CD8-positive, alpha-beta memory T cell (primary cell): ENCODE measurements around the gene THRB. TPM values are rescaled to one million over a fixed set of nuclear protein-coding genes. Genes with fewer than 3 reads are reported as not detected.

Experiments used
- CTCF ChIA-PET: fragments of 350-600 bp; sonication (Branson Sonifier 250); formaldehyde crosslinking; loops from one replicate; lab custom pipeline; 2021; ENCODE audit warnings: antibody characterized with exemption; lab: Charles Lee
- POLR2A ChIA-PET: fragments of 350-600 bp; sonication (Branson Sonifier 250); formaldehyde crosslinking; loops from one replicate; lab custom pipeline; 2021; ENCODE audit warnings: antibody characterized with exemption; lab: Charles Lee
- DNase-seq, 5 donors: peaks; one replicate each; pipeline versions ENCODE4 v3.0.0 to v3.0.0-alpha.2; 2020 to 2022; ENCODE audit warnings: mixed read lengths in 1 of 5
- H3K27ac ChIP-seq: one replicate; pipeline ENCODE4 v1.7.0; 2013; ENCODE audit warnings: low read depth, mild to moderate bottlenecking, low read length, moderate library complexity
- H3K27me3 ChIP-seq: 2 replicates; pipeline ENCODE4 v1.7.0; 2013; ENCODE audit warnings: low read length, mild to moderate bottlenecking; ENCODE audit not compliant: insufficient read depth, poor library complexity, severe bottlenecking
- H3K36me3 ChIP-seq: 2 replicates; pipeline ENCODE4 v1.7.0; 2013; ENCODE audit warnings: mild to moderate bottlenecking, low read length, moderate library complexity; ENCODE audit not compliant: insufficient read depth
- H3K4me1 ChIP-seq: 2 replicates; pipeline ENCODE4 v1.7.0; 2013; ENCODE audit warnings: mild to moderate bottlenecking, low read length, moderate library complexity; ENCODE audit not compliant: insufficient read depth
- H3K4me3 ChIP-seq: 2 replicates; pipeline ENCODE4 v1.7.0; 2013; ENCODE audit warnings: mild to moderate bottlenecking, low read length
- H3K9me3 ChIP-seq: 2 replicates; pipeline ENCODE4 v1.7.0; 2013; ENCODE audit warnings: mild to moderate bottlenecking, low read length
- H3K27ac Mint-ChIP-seq, 8 donors: one replicate each; pipeline ENCODE4 v1.8.0; 2020 to 2021; ENCODE audit warnings: mixed read lengths in 8 of 8, mild to moderate bottlenecking in 6 of 8, inconsistent platforms in 3 of 8, moderate library complexity in 3 of 8
- H3K27me3 Mint-ChIP-seq, 2 donors: one replicate each; pipeline ENCODE4 v1.8.0; 2020 to 2021; ENCODE audit warnings: mixed read lengths in 2 of 2, mild to moderate bottlenecking in 1 of 2, moderate library complexity in 1 of 2
- H3K36me3 Mint-ChIP-seq, 3 donors: one replicate each; pipeline ENCODE4 v1.8.0; 2020 to 2021; ENCODE audit warnings: mixed read lengths in 3 of 3, inconsistent platforms in 1 of 3, mild to moderate bottlenecking in 1 of 3
- H3K4me1 Mint-ChIP-seq, 3 donors: one replicate each; pipeline ENCODE4 v1.8.0; 2020 to 2021; ENCODE audit warnings: mixed read lengths in 3 of 3, inconsistent platforms in 1 of 3, mild to moderate bottlenecking in 1 of 3
- H3K4me3 Mint-ChIP-seq, 7 donors: one replicate each; pipeline ENCODE4 v1.8.0; 2020 to 2021; ENCODE audit warnings: mixed read lengths in 7 of 7, mild to moderate bottlenecking in 6 of 7, moderate library complexity in 4 of 7, inconsistent platforms in 2 of 7
- H3K9me3 Mint-ChIP-seq, 5 donors: one replicate each; pipeline ENCODE4 v1.8.0; 2020 to 2022; ENCODE audit warnings: mixed read lengths in 5 of 5, mild to moderate bottlenecking in 3 of 5, moderate library complexity in 2 of 5, inconsistent platforms in 1 of 5
- polyA plus RNA-seq: library from polyadenylated mRNA; unstranded; fragments of 300-500 nt; fragmentation: Illumina TruSeq; gene quantifications from one replicate; pipeline ENCODE4 v1.2.3, GENCODE V29; 2021
- total RNA-seq, 2 experiments: library from RNA; stranded (reverse); gene quantifications; one replicate each; pipeline ENCODE4 v1.2.3, GENCODE V29; 2021

THRB gene
- total and polyA plus RNA-seq, 3 experiments from 2014 or later: not detected

GRCh38 chr3:24288496-24289236, 206.0 kb downstream of the THRB start:
- H3K27ac ChIP-seq: no peak overlapping the region
- no peak overlapping the region for H3K27ac Mint-ChIP-seq

GRCh38 chr3:24287755-24288450, 206.7 kb downstream of the THRB start:
- Mint-ChIP-seq H3K27me3 (no peaks in the 10 kb centered on the region), H3K4me1 (no peaks in the 10 kb centered on the region), H3K27ac (no peak overlapping the region), H3K36me3 (no peaks in the 10 kb centered on the region), H3K4me3 (no peak overlapping the region), H3K9me3 (peaks cover 0 to 5% (median 0%) of the 10 kb centered on the region in 5 donors)
- Histone ChIP-seq H3K36me3 (no peaks in the 10 kb centered on the region), H3K27me3 (no peaks in the 10 kb centered on the region), H3K9me3 (no peaks in the 10 kb centered on the region), H3K4me1 (no peaks in the 10 kb centered on the region), H3K4me3 (no peak overlapping the region), H3K27ac (no peak overlapping the region)
- ChIA-PET POLR2A (no interaction called here), CTCF (no interaction called here)
- no peak for DNase-seq

More at GRCh38 chr3:24288496-24289236, 206.0 kb downstream of the THRB start:
- H3K4me1 ChIP-seq: no peaks in the 10 kb centered on the region
- CTCF ChIA-PET: no interaction called here
- no peak overlapping the region for H3K4me3 Mint-ChIP-seq
- H3K36me3 ChIP-seq: no peaks in the 10 kb centered on the region
- H3K36me3 Mint-ChIP-seq: no peaks in the 10 kb centered on the region
- no peaks in the 10 kb centered on the region for H3K27me3 ChIP-seq
- H3K4me1 Mint-ChIP-seq: no peaks in the 10 kb centered on the region
- no peaks in the 10 kb centered on the region for H3K9me3 ChIP-seq
- no peak overlapping the region for H3K4me3 ChIP-seq
- peaks cover 0 to 5% (median 0%) of the 10 kb centered on the region in 5 donors for H3K9me3 Mint-ChIP-seq
- DNase-seq: no peak
- POLR2A ChIA-PET: no interaction called here
- no peaks in the 10 kb centered on the region for H3K27me3 Mint-ChIP-seq

GRCh38 chr3:24286405-24286804, 208.2 kb downstream of the THRB start:
- Mint-ChIP-seq H3K27me3 (no peaks in the 10 kb centered on the region), H3K27ac (no peak overlapping the region), H3K9me3 (peaks cover 0 to 5% (median 0%) of the 10 kb centered on the region in 5 donors), H3K4me1 (no peaks in the 10 kb centered on the region), H3K4me3 (no peak overlapping the region), H3K36me3 (no peaks in the 10 kb centered on the region)
- Histone ChIP-seq H3K27me3 (no peaks in the 10 kb centered on the region), H3K36me3 (no peaks in the 10 kb centered on the region), H3K4me3 (no peak overlapping the region), H3K27ac (no peak overlapping the region), H3K4me1 (no peaks in the 10 kb centered on the region), H3K9me3 (no peaks in the 10 kb centered on the region)
- CTCF ChIA-PET: no interaction called here
- DNase-seq: no peak
- POLR2A ChIA-PET: no interaction called here

GRCh38 chr3:24278543-24278942, 216.1 kb downstream of the THRB start:
- H3K4me3 Mint-ChIP-seq: no peak overlapping the region
- Histone ChIP-seq H3K27ac (no peak overlapping the region), H3K4me1 (no peaks in the 10 kb centered on the region), H3K9me3 (no peaks in the 10 kb centered on the region), H3K4me3 (no peak overlapping the region), H3K36me3 (no peaks in the 10 kb centered on the region), H3K27me3 (no peaks in the 10 kb centered on the region)
- DNase-seq: no peak
- ChIA-PET CTCF (no interaction called here), POLR2A (no interaction called here)
- H3K27ac Mint-ChIP-seq: no peak overlapping the region
- peaks cover 0 to 2% (median 0%) of the 10 kb centered on the region in 5 donors for H3K9me3 Mint-ChIP-seq
- peaks cover 0 to 4% of the 10 kb centered on the region in 2 donors for H3K27me3 Mint-ChIP-seq
- H3K36me3 Mint-ChIP-seq: no peaks in the 10 kb centered on the region
- no peaks in the 10 kb centered on the region for H3K4me1 Mint-ChIP-seq

GRCh38 chr3:24273491-24273890, 221.2 kb downstream of the THRB start:
- POLR2A ChIA-PET: no interaction called here
- H3K9me3 Mint-ChIP-seq: no peaks in the 10 kb centered on the region
- Histone ChIP-seq H3K9me3 (no peaks in the 10 kb centered on the region), H3K4me3 (no peak overlapping the region), H3K27ac (no peak overlapping the region), H3K36me3 (no peaks in the 10 kb centered on the region), H3K4me1 (no peaks in the 10 kb centered on the region), H3K27me3 (no peaks in the 10 kb centered on the region)
- H3K27ac Mint-ChIP-seq: no peak overlapping the region
- no peak overlapping the region for H3K4me3 Mint-ChIP-seq
- DNase-seq: no peak
- H3K27me3 Mint-ChIP-seq: peaks cover 0 to 4% of the 10 kb centered on the region in 2 donors
- no peaks in the 10 kb centered on the region for H3K36me3 Mint-ChIP-seq
- H3K4me1 Mint-ChIP-seq: no peaks in the 10 kb centered on the region
- CTCF ChIA-PET: no interaction called here

GRCh38 chr3:24272875-24273274, 221.8 kb downstream of the THRB start:
- Histone ChIP-seq H3K4me1 (no peaks in the 10 kb centered on the region), H3K27me3 (no peaks in the 10 kb centered on the region), H3K27ac (no peak overlapping the region), H3K9me3 (no peaks in the 10 kb centered on the region), H3K4me3 (no peak overlapping the region), H3K36me3 (no peaks in the 10 kb centered on the region)
- CTCF ChIA-PET: no interaction called here
- Mint-ChIP-seq H3K4me3 (no peak overlapping the region), H3K27ac (no peak overlapping the region), H3K27me3 (peaks cover 0 to 4% of the 10 kb centered on the region in 2 donors), H3K9me3 (no peaks in the 10 kb centered on the region), H3K4me1 (no peaks in the 10 kb centered on the region), H3K36me3 (no peaks in the 10 kb centered on the region)
- POLR2A ChIA-PET: no interaction called here
- no peak for DNase-seq

GRCh38 chr3:24272408-24272807, 222.2 kb downstream of the THRB start:
- H3K9me3 Mint-ChIP-seq: no peaks in the 10 kb centered on the region
- CTCF ChIA-PET: no interaction called here
- H3K4me1 ChIP-seq: no peaks in the 10 kb centered on the region

GRCh38 chr3:24271228-24271627, 223.4 kb downstream of the THRB start:
- no peaks in the 10 kb centered on the region for H3K27me3 ChIP-seq
- ChIA-PET POLR2A (no interaction called here), CTCF (no interaction called here)
- no peak overlapping the region for H3K4me3 ChIP-seq
- H3K4me1 Mint-ChIP-seq: no peaks in the 10 kb centered on the region
- H3K9me3 Mint-ChIP-seq: no peaks in the 10 kb centered on the region
- no peaks in the 10 kb centered on the region for H3K36me3 ChIP-seq
- no peaks in the 10 kb centered on the region for H3K4me1 ChIP-seq
- H3K4me3 Mint-ChIP-seq: no peak overlapping the region
- no peak overlapping the region for H3K27ac ChIP-seq
- H3K27me3 Mint-ChIP-seq: no peaks in the 10 kb centered on the region
- H3K9me3 ChIP-seq: no peaks in the 10 kb centered on the region
- no peak for DNase-seq
- H3K36me3 Mint-ChIP-seq: no peaks in the 10 kb centered on the region
- no peak overlapping the region for H3K27ac Mint-ChIP-seq

More at GRCh38 chr3:24272408-24272807, 222.2 kb downstream of the THRB start:
- Mint-ChIP-seq H3K36me3 (no peaks in the 10 kb centered on the region), H3K27ac (no peak overlapping the region), H3K4me3 (no peak overlapping the region), H3K27me3 (peaks cover 0 to 4% of the 10 kb centered on the region in 2 donors), H3K4me1 (no peaks in the 10 kb centered on the region)
- DNase-seq: no peak
- H3K27ac ChIP-seq: no peak overlapping the region
- no peak overlapping the region for H3K4me3 ChIP-seq
- POLR2A ChIA-PET: no interaction called here
- no peaks in the 10 kb centered on the region for H3K27me3 ChIP-seq
- H3K9me3 ChIP-seq: no peaks in the 10 kb centered on the region
- H3K36me3 ChIP-seq: no peaks in the 10 kb centered on the region
